Stomach (tissue), 4 donors: ENCODE measurements around the gene C21orf58.

ENCODE experiments used
- EP300 ChIP-seq: sonication (generic); formaldehyde crosslinking; IDR thresholded peaks from one replicate; pipeline ENCODE4 v1.6.1; 2017; ENCODE audit warnings: antibody characterized with exemption
- POLR2A ChIP-seq, 4 donors: fragments of 450-650 bp; IDR thresholded peaks; one replicate each; pipeline ENCODE4 v1.6.1; 2016; ENCODE audit warnings: antibody characterized with exemption in 4 of 4, control low read depth in 2 of 4, mild to moderate bottlenecking in 1 of 4, moderate library complexity in 1 of 4
- TF ChIP-seq, protein P1 (sequence below), 7 experiments: fragments of 450-650 bp in 4 of 7; fragments of 200-600 bp in 3 of 7; sonication (generic) in 3 of 7; IDR thresholded peaks; one replicate each; pipeline ENCODE4 v1.5.1; 2016 to 2019; ENCODE audit warnings: antibody characterized with exemption in 7 of 7, control low read depth in 2 of 7, mild to moderate bottlenecking in 1 of 7

DNA sequence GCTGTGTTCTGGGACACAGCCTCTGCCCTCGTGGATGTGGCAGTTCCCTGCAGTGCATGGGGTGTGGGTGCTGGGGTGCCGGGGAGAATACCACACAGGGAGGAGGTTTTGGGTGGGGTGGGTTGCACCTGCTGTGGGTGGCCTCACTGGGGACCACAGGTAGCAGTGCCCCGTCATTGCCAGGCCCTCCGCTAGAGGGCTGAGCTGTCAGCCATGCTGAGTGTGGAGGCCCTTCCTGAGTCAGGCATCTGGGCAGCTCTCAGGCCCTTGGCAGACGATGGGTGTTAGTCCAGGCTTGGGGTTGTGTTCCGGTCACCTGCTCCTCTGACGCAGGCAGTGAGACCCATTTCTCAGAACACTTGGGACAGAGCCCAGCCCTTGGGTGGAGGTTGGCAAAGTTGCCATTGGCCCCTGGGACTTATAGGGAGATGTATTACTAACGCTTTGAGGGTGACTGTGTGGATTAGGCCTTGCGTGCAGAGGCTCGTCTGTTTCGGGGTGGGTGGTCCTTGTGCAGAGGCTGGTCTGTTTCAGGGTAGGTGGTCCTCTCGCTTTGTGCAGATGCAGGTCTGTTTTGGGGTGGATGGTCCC is 24.2 kb upstream of the C21orf58 start:
- TF ChIP-seq, protein P1, sequence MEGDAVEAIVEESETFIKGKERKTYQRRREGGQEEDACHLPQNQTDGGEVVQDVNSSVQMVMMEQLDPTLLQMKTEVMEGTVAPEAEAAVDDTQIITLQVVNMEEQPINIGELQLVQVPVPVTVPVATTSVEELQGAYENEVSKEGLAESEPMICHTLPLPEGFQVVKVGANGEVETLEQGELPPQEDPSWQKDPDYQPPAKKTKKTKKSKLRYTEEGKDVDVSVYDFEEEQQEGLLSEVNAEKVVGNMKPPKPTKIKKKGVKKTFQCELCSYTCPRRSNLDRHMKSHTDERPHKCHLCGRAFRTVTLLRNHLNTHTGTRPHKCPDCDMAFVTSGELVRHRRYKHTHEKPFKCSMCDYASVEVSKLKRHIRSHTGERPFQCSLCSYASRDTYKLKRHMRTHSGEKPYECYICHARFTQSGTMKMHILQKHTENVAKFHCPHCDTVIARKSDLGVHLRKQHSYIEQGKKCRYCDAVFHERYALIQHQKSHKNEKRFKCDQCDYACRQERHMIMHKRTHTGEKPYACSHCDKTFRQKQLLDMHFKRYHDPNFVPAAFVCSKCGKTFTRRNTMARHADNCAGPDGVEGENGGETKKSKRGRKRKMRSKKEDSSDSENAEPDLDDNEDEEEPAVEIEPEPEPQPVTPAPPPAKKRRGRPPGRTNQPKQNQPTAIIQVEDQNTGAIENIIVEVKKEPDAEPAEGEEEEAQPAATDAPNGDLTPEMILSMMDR (IDR thresholded peaks at IDR 0.05) = no peak
- TF ChIP-seq POLR2A (IDR thresholded peaks at IDR 0.05) (no peak), EP300 (no peak)
